Stimulated activated CD8-positive, alpha-beta memory T cell treated with anti-CD3 and anti-CD28 coated beads, Interleukin-15, amount 100 ng/mL, for 4 hours (primary cell): ENCODE measurements around the gene ATG16L2.
"Not testable (repeated sequence)": the region's sequence is repeated elsewhere in the genome, so short reads cannot be mapped to it uniquely, and the experiment has no call there.

ENCODE experiments used
- DNase-seq, 2 donors: peaks; one replicate each; pipeline ENCODE4 v3.0.0-alpha.2; 2020; ENCODE audit warnings: low read depth in 2 of 2

ATG16L2 gene

GRCh38 chr11:72802822-72803221 lies 11.4 kb upstream of the ATG16L2 start:
- DNase-seq = no peak

GRCh38 chr11:72805216-72805615 lies 9.0 kb upstream of the ATG16L2 start:
- no peak for DNase-seq

GRCh38 chr11:72806378-72806777 lies 7.8 kb upstream of the ATG16L2 start:
- DNase-seq = not testable (repeated sequence)

- DNase-seq = no peak
Measured at GRCh38 chr11:72807021-72807693, 7.1 kb upstream of the ATG16L2 start.

GRCh38 chr11:72807792-72808191 lies 6.4 kb upstream of the ATG16L2 start:
- DNase-seq = no peak

- DNase-seq = no peak
Measured at GRCh38 chr11:72808331-72808798, 5.8 kb upstream of the ATG16L2 start.

GRCh38 chr11:72811686-72812085 lies 2.5 kb upstream of the ATG16L2 start:
- not testable (repeated sequence) for DNase-seq

- no peak for DNase-seq
Measured at GRCh38 chr11:72812604-72812966, 1.6 kb upstream of the ATG16L2 start.

- peak; percentile 54 to 60 for DNase-seq
Measured at GRCh38 chr11:72812967-72813739, 1.1 kb upstream of the ATG16L2 start.

GRCh38 chr11:72813740-72814285 lies 398 bp upstream of the ATG16L2 start:
- DNase-seq = peak in 1 of 2 donors; percentile 60

GRCh38 chr11:72815110-72815618 lies 953 bp downstream of the ATG16L2 start:
- DNase-seq = no peak

GRCh38 chr11:72816404-72816990 lies 2.3 kb downstream of the ATG16L2 start:
- no peak for DNase-seq

GRCh38 chr11:72817966-72818365 lies 3.8 kb downstream of the ATG16L2 start:
- no peak for DNase-seq

- no peak for DNase-seq
Measured at GRCh38 chr11:72818971-72819370, 4.8 kb downstream of the ATG16L2 start.

GRCh38 chr11:72820439-72821139 lies 6.4 kb downstream of the ATG16L2 start:
- DNase-seq = no peak

- no peak for DNase-seq
Measured at GRCh38 chr11:72821221-72821919, 7.2 kb downstream of the ATG16L2 start.

GRCh38 chr11:72821920-72822799 lies 7.9 kb downstream of the ATG16L2 start:
- peak; percentile 45 to 82 for DNase-seq

GRCh38 chr11:72823105-72823804 lies 9.0 kb downstream of the ATG16L2 start:
- DNase-seq = no peak

- no peak for DNase-seq
Measured at GRCh38 chr11:72824020-72824419, 9.8 kb downstream of the ATG16L2 start.
